WI38 (cell line): Measurements from ENCODE around the gene DNAAF5.
"Not testable (repeated sequence)": the region's sequence is repeated elsewhere in the genome, so short reads cannot be mapped to it uniquely, and the experiment has no call there.

Experiments used
- H3K4me3 ChIP-seq: 2 replicates; pipeline ENCODE4 v1.5.1; 2011; ENCODE audit warnings: low read depth, mild to moderate bottlenecking, control low read depth, low read length
- TF ChIP-seq, protein P1 (sequence below): IDR thresholded peaks from 2 replicates; pipeline ENCODE4 v1.5.1; 2012; ENCODE audit warnings: low read depth, mild to moderate bottlenecking, control low read depth, low read length

Gene DNAAF5

DNA sequence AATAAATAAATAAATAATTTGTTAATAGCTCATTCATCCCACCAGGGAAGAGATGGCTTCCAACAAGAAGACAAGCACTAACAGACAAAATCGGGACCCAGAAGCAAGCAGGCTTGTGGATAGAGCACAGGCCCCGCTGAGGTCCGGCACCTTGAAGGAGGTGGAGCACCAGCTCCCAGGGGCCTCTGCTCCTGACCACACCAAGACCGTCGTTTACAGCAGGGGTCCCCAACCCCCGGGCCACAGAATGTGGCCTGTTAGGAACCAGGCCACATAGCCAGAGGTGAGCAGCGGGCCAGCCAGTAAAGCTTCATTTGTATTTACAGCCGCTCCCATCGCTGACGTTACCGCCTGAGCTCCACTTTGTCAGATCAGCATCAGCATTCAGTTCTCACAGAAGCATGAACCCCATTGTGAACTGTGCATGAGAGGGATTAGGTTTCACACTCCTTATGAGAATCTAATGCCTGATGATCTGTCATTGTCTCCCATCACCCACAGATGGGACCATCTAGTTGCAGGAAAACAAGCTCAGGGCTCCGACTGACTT lies 72.5 kb downstream of the DNAAF5 start:
- no peak overlapping the region for H3K4me3 ChIP-seq
- TF ChIP-seq, protein P1, sequence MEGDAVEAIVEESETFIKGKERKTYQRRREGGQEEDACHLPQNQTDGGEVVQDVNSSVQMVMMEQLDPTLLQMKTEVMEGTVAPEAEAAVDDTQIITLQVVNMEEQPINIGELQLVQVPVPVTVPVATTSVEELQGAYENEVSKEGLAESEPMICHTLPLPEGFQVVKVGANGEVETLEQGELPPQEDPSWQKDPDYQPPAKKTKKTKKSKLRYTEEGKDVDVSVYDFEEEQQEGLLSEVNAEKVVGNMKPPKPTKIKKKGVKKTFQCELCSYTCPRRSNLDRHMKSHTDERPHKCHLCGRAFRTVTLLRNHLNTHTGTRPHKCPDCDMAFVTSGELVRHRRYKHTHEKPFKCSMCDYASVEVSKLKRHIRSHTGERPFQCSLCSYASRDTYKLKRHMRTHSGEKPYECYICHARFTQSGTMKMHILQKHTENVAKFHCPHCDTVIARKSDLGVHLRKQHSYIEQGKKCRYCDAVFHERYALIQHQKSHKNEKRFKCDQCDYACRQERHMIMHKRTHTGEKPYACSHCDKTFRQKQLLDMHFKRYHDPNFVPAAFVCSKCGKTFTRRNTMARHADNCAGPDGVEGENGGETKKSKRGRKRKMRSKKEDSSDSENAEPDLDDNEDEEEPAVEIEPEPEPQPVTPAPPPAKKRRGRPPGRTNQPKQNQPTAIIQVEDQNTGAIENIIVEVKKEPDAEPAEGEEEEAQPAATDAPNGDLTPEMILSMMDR, result no peak

DNA sequence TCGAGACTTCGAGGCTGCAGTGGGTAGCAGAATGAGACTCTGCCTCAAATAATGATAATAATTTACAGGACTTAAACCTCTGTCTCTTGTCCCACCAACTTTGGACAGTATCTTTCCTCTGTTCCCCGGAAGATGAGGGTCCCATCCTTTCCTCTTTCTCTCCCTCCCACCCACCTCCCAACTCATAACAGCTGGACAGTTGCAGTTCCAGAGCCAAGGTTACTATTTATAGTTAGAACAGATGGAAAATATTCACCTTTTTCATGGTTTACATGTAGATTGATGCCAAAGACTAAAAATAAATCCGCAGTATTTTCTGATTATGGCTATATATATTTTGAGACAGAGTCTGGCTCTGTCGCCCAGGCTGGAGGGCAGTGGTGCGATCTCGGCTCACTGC lies 74.2 kb downstream of the DNAAF5 start:
- no peak overlapping the region for H3K4me3 ChIP-seq
- TF ChIP-seq, protein P1, result no peak

DNA sequence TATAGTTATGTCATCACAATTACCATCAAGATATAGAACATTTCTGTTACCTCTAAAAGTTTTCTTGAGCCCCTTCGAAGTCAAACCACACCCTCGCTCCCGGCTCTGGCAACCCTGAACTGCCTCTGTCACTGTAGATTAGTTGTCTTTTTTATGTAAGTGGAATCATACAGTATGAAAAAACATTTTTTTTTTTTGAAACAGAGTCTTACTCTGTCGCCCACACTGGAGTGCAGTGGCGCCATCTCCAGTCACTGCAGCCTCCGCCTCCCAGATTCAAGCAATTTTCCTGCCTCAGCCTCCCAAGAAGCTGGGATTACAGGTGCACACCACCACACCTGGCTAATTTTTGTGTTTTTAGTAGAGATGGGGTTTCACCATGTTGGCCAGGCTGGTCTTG lies 74.9 kb downstream of the DNAAF5 start:
- H3K4me3 ChIP-seq, result not testable (repeated sequence)

DNA sequence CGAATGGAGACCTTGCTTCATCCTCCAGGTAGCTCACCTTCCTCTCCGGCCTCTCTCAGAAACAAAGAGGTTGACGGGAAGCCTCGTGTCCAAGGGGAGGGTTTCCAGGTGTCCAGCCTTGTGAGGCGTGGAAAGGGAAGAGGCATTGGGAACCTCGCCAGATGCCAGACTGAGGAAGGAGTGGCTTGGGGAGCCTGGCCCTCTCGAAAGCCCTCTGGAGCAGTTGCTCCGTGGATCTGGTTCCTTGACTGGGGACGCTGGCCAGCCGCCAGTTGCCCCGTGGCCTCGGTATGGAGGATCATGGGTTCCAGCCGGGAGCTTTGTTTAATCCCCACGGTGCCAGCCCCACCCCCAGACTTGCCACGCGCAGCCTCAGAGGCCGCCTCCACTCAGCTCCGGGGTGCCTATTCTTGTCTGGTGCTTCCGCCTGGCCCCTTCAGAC lies 75.5 kb downstream of the DNAAF5 start:
- H3K4me3 ChIP-seq, result no peak overlapping the region
- TF ChIP-seq, protein P1, result no peak

DNA sequence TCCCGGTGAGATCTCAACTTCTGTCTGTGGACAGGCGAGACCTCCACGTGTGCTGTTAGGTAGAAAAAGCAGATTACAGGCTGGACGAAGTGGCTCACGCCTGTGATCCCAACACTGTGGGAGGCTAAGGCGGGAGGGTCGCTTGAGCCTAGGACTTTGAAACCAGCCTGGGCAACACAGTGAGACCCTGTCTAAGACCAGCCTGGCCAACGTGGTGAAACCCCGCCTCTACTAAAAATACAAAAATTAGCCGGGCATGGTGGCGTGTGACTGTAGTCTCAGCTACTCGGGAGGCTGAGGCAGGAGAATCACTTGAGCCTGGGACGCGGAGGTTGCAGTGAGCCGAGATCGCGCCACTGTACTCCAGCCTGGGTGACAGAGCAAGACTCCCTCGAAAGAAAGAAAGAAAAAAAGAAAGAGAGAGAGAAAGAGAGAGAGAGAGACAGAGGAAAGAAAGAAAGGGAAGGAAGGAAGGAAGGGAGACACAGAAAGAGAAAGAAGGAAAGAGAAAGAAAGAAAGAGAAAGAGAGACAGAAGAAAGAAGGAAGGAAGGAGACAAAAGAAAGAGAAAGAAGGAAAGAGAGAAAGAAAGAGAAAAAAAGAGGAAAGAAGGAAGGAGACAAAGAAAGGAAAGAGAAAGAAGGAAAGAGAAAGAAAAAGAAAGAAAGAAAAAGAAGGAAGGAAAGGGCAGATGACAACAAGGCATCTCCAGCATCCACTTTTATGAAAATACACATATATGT lies 76.2 kb downstream of the DNAAF5 start:
- H3K4me3 ChIP-seq, result no peak overlapping the region
- TF ChIP-seq, protein P1, result no peak

DNA sequence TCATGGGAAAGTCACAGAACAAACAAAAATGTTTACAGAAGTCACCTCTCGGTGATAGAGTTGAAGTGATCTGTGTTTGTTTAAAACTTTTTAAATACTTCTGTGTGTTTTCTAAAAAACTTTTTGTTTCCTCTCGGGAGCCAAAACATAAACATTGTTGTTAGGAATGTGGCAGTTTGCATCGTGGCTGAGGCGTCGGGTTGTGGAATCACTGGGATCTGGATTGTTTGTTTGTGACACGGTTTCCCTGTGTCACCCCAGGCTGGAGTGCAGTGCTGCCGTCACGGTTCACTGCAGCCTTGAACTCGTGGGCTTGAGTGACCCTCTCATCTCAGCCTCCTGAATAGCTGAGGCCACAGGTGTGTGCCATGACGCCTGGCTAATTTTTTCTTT lies 76.7 kb downstream of the DNAAF5 start:
- TF ChIP-seq, protein P1, result no peak

DNA sequence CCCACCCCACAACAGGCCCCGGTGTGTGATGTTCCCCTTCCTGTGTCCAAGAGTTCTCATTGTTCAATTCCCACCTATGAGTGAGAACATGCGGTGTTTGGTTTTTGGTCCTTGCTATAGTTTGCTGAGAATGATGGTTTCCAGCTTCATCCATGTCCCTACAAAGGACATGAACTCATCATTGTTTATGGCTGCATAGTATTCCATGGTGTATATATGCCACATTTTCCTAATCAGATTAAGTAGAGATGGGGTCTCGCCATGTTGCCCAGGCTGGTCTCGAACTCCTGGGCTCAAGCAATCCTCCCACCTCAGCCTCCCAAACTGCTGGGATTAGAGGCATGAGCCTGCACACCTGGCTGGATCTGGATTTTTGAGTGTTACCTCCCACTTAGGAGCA lies 77.3 kb downstream of the DNAAF5 start:
- not testable (repeated sequence) for H3K4me3 ChIP-seq

More for the DNA sequence above, 76.7 kb downstream of the DNAAF5 start:
- no peak overlapping the region for H3K4me3 ChIP-seq

DNA sequence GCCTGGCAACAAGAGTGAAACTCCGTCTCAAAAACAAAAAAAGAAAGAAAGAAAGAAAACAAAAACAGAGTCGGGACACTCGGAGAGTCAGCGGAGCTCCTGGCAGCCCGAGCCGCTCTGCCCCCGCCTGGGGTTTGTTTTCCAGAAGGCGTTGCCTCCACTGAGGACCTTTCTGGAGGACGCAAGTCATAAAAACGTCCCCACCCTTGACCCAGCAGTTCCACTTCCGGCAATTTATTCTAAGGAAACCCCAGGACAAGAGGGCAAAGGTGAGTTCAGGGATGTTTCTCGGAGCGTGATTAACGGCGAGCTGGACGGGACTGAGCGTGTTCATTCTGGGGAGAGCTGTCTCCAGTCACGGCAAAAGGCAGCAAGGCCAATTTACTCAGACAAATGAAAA lies 78.8 kb downstream of the DNAAF5 start:
- no peak overlapping the region for H3K4me3 ChIP-seq
- TF ChIP-seq, protein P1, result no peak
